ENCODE measurements around the gene MTLN.
"Not testable (repeated sequence)": the region's sequence is repeated elsewhere in the genome, so short reads cannot be mapped to it uniquely, and the experiment has no call there.

MTLN gene

GRCh38 chr2:110197452-110197851 is 14.9 kb downstream of the MTLN start:
- Histone ChIP-seq H3K4me3 (ENCODE audit: extremely low read depth, insufficient read depth, low read length, poor library complexity, severe bottlenecking) (no peak overlapping the region), H3K36me3 (ENCODE audit: control insufficient read depth, insufficient read depth, low read length) (no peaks in the 10 kb centered on the region), H3K9me3 (ENCODE audit: control insufficient read depth, low read length) (no peaks in the 10 kb centered on the region), H3K4me1 (ENCODE audit: control insufficient read depth, insufficient read depth, low read length, poor library complexity, severe bottlenecking) (no peaks in the 10 kb centered on the region), H3K27ac (ENCODE audit: low read depth, low read length, severe bottlenecking) (no peak overlapping the region)
- WGBS, 2 experiments (ENCODE audit: insufficient coverage in 2 of 2): 78% methylated on average over 3 of the region's 4 CpGs; no CpG with 5 or more reads in 1 of the 2 experiments

- H3K27ac ChIP-seq (ENCODE audit: low read depth, low read length, severe bottlenecking); H3K4me3 ChIP-seq (ENCODE audit: extremely low read depth, insufficient read depth, low read length, poor library complexity, severe bottlenecking); H3K9me3 ChIP-seq (ENCODE audit: control insufficient read depth, low read length); H3K36me3 ChIP-seq (ENCODE audit: control insufficient read depth, insufficient read depth, low read length); H3K4me1 ChIP-seq (ENCODE audit: control insufficient read depth, insufficient read depth, low read length, poor library complexity, severe bottlenecking): not testable (repeated sequence)
- WGBS, 2 experiments (ENCODE audit: insufficient coverage in 2 of 2): 89 to 99% methylated on average over 13 to 16 of the region's 23 CpGs
Observed at GRCh38 chr2:110190169-110190568, 22.2 kb downstream of the MTLN start.

- Histone ChIP-seq H3K27ac (ENCODE audit: low read depth, low read length, severe bottlenecking) (no peak overlapping the region), H3K4me1 (ENCODE audit: control insufficient read depth, insufficient read depth, low read length, poor library complexity, severe bottlenecking) (no peaks in the 10 kb centered on the region), H3K36me3 (ENCODE audit: control insufficient read depth, insufficient read depth, low read length) (no peaks in the 10 kb centered on the region), H3K4me3 (ENCODE audit: extremely low read depth, insufficient read depth, low read length, poor library complexity, severe bottlenecking) (no peak overlapping the region), H3K9me3 (ENCODE audit: control insufficient read depth, low read length) (peaks cover 16% of the 10 kb centered on the region)
- no CpG with 5 or more reads among the region's 2 CpGs for WGBS, 2 experiments (ENCODE audit: insufficient coverage in 2 of 2)
Observed at GRCh38 chr2:110182449-110182848, 29.9 kb downstream of the MTLN start.

DNA sequence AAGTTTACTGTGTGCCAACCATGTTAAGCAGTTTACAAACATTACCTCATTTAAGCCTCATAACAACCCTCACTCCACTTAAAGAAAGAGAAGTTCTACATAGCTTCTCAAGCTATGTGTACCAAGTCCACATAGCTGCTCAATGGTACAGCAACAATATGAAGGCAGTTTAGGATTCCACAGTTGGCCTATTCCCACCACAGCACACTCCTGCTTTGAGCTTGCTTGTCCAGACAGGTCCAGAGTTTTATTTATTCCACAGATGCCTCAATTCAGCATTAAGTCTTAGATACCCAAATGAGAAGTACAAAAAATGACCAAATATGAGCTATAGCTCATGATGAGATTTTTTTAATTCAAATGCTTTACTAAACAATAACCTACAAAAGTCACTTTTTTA is 32.3 kb downstream of the MTLN start:
- Histone ChIP-seq H3K4me1 (ENCODE audit: control insufficient read depth, insufficient read depth, low read length, poor library complexity, severe bottlenecking) (no peaks in the 10 kb centered on the region), H3K36me3 (ENCODE audit: control insufficient read depth, insufficient read depth, low read length) (no peaks in the 10 kb centered on the region), H3K27ac (ENCODE audit: low read depth, low read length, severe bottlenecking) (no peak overlapping the region), H3K4me3 (ENCODE audit: extremely low read depth, insufficient read depth, low read length, poor library complexity, severe bottlenecking) (no peak overlapping the region), H3K9me3 (ENCODE audit: control insufficient read depth, low read length) (peaks cover 16% of the 10 kb centered on the region)

DNA sequence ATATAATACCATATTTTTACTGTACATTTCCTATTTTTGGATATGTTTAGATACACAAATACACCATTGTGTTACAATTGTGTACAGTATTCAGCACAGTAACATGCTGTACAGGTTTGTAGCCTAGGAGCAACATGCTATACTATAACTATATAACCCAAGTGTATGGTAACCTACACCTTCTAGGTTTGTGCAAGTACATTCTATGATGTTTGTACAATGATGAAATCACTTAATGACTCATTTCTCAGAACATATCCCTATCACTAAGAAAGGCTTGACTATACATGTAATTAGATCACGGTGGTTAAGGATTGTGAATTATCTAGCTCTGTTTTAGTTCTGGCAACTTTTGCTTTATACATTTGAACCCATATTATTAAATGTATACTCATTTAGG is 38.8 kb downstream of the MTLN start:
- no peaks in the 10 kb centered on the region for H3K4me1 ChIP-seq (ENCODE audit: control insufficient read depth, insufficient read depth, low read length, poor library complexity, severe bottlenecking)
- H3K4me3 ChIP-seq (ENCODE audit: extremely low read depth, insufficient read depth, low read length, poor library complexity, severe bottlenecking): no peak overlapping the region
- no peak overlapping the region for H3K27ac ChIP-seq (ENCODE audit: low read depth, low read length, severe bottlenecking)
- no peaks in the 10 kb centered on the region for H3K9me3 ChIP-seq (ENCODE audit: control insufficient read depth, low read length)
- no CpG with 5 or more reads among the region's 1 CpG for WGBS, 2 experiments (ENCODE audit: insufficient coverage in 2 of 2)
- H3K36me3 ChIP-seq (ENCODE audit: control insufficient read depth, insufficient read depth, low read length): no peaks in the 10 kb centered on the region

GRCh38 chr2:110172506-110172905 is 39.8 kb downstream of the MTLN start:
- no peaks in the 10 kb centered on the region for H3K4me1 ChIP-seq (ENCODE audit: control insufficient read depth, insufficient read depth, low read length, poor library complexity, severe bottlenecking)
- 88 to 94% methylated on average over 5 of the region's 6 CpGs for WGBS, 2 experiments (ENCODE audit: insufficient coverage in 2 of 2)
- no peaks in the 10 kb centered on the region for H3K9me3 ChIP-seq (ENCODE audit: control insufficient read depth, low read length)

DNA sequence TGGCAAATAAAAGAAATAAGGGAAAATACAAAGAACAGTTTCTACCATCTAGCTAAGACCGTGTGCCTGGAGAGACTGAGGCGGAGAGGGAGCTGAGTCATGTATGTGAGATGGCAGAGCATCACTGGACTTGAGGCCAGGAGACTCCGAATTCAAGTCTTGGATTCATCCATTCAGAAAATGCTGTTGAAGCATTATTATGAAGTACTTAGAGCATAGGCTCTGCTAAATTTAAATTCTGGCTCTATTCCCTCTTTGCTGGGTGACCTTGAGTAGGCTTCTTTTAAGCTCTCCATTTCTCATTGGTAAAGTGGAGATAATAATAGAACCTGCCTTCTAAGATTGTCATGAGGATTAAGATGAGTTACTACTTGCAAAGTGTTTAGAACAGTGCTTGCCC is 42.2 kb downstream of the MTLN start:
- Histone ChIP-seq H3K9me3 (ENCODE audit: control insufficient read depth, low read length) (no peaks in the 10 kb centered on the region), H3K36me3 (ENCODE audit: control insufficient read depth, insufficient read depth, low read length) (no peaks in the 10 kb centered on the region), H3K27ac (ENCODE audit: low read depth, low read length, severe bottlenecking) (no peak overlapping the region), H3K4me3 (ENCODE audit: extremely low read depth, insufficient read depth, low read length, poor library complexity, severe bottlenecking) (no peak overlapping the region), H3K4me1 (ENCODE audit: control insufficient read depth, insufficient read depth, low read length, poor library complexity, severe bottlenecking) (peaks cover 3% of the 10 kb centered on the region)
- 80 to 100% methylated on average over 1 to 3 of the region's 3 CpGs for WGBS, 2 experiments (ENCODE audit: insufficient coverage in 2 of 2)

More at GRCh38 chr2:110172506-110172905, 39.8 kb downstream of the MTLN start:
- no peak overlapping the region for H3K27ac ChIP-seq (ENCODE audit: low read depth, low read length, severe bottlenecking)
- H3K4me3 ChIP-seq (ENCODE audit: extremely low read depth, insufficient read depth, low read length, poor library complexity, severe bottlenecking): no peak overlapping the region
- no peaks in the 10 kb centered on the region for H3K36me3 ChIP-seq (ENCODE audit: control insufficient read depth, insufficient read depth, low read length)

DNA sequence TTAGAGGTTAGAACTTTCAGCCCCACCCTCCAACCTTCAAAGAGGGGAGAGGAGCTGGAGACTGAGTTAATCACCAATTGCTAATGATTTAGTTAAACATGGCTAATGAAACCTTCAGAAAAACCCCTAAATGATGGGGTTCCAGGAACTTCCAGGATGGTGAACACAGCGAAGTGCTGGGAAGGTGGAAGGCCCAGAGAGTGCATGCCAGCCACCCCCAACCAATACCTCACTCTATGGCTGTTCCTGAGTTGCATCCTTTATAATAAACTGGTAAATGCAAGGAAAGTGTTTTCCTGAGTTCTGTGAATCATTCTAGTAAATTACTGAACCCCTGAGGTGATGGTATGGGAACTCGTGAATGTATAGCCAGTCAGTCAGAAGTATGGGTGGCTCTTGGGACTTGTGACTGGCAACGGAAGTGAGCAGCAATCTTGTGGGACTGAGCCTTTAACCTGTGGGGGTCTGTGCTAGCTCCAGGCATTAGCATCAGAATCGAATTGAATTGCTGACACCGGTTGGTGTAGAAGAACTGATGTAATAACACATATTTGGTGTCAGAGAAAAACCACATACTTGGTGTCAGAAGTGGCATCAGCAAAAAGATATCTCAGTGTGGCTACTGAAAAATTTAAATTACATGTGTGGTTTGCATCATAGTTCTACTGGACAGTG is 44.9 kb downstream of the MTLN start:
- Histone ChIP-seq H3K27ac (ENCODE audit: low read depth, low read length, severe bottlenecking) (no peak overlapping the region), H3K4me3 (ENCODE audit: extremely low read depth, insufficient read depth, low read length, poor library complexity, severe bottlenecking) (no peak overlapping the region), H3K4me1 (ENCODE audit: control insufficient read depth, insufficient read depth, low read length, poor library complexity, severe bottlenecking) (peaks cover 3% of the 10 kb centered on the region), H3K9me3 (ENCODE audit: control insufficient read depth, low read length) (no peaks in the 10 kb centered on the region), H3K36me3 (ENCODE audit: control insufficient read depth, insufficient read depth, low read length) (no peaks in the 10 kb centered on the region)
- WGBS, 2 experiments (ENCODE audit: insufficient coverage in 2 of 2): 48 to 62% methylated on average over 3 to 4 of the region's 5 CpGs

DNA sequence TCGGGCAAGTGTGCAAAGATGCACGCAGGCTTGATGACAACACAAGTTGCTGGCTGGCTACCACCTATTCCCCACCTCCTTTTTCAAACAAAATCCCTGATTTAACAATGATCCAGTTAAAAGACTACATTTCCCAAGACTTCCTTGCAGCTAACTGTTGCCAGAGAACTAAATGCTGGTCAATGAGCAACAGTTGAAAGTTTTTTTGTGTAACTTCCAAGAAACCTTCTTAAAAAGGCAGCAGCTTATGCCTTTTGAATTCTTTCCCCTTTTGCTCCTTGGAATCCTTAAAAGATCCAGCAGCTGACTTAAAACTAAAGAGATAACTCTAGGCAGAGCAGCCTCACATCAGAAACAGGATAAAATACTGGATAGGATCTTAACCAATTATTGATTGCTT is 46.1 kb downstream of the MTLN start:
- Histone ChIP-seq H3K9me3 (ENCODE audit: control insufficient read depth, low read length) (no peaks in the 10 kb centered on the region), H3K4me1 (ENCODE audit: control insufficient read depth, insufficient read depth, low read length, poor library complexity, severe bottlenecking) (peaks cover 3% of the 10 kb centered on the region), H3K4me3 (ENCODE audit: extremely low read depth, insufficient read depth, low read length, poor library complexity, severe bottlenecking) (no peak overlapping the region), H3K36me3 (ENCODE audit: control insufficient read depth, insufficient read depth, low read length) (no peaks in the 10 kb centered on the region), H3K27ac (ENCODE audit: low read depth, low read length, severe bottlenecking) (no peak overlapping the region)
- 88 to 100% methylated on average over 2 of the region's 2 CpGs for WGBS, 2 experiments (ENCODE audit: insufficient coverage in 2 of 2)
